Hepatocyte (in vitro differentiated cells): ENCODE results near the gene TTC23.

Experiments
- EZH2phosphoT487 ChIP-seq: fragments of 200-600 bp; sonication (generic); IDR thresholded peaks from one replicate; pipeline ENCODE4 v1.6.1; 2018; ENCODE audit warnings: antibody characterized with exemption, mild to moderate bottlenecking, low read depth, moderate library complexity; ENCODE audit not compliant: unreplicated experiment, severe bottlenecking
- TF ChIP-seq, protein P1 (sequence below): fragments of 200-600 bp; sonication (generic); IDR thresholded peaks from 2 replicates; pipeline ENCODE4 v1.5.1; 2016; ENCODE audit warnings: antibody characterized with exemption, mild to moderate bottlenecking; ENCODE audit not compliant: poor library complexity

GRCh38 chr15:99129644-99130043 is 119.7 kb downstream of the TTC23 start:
- TF ChIP-seq, protein P1, sequence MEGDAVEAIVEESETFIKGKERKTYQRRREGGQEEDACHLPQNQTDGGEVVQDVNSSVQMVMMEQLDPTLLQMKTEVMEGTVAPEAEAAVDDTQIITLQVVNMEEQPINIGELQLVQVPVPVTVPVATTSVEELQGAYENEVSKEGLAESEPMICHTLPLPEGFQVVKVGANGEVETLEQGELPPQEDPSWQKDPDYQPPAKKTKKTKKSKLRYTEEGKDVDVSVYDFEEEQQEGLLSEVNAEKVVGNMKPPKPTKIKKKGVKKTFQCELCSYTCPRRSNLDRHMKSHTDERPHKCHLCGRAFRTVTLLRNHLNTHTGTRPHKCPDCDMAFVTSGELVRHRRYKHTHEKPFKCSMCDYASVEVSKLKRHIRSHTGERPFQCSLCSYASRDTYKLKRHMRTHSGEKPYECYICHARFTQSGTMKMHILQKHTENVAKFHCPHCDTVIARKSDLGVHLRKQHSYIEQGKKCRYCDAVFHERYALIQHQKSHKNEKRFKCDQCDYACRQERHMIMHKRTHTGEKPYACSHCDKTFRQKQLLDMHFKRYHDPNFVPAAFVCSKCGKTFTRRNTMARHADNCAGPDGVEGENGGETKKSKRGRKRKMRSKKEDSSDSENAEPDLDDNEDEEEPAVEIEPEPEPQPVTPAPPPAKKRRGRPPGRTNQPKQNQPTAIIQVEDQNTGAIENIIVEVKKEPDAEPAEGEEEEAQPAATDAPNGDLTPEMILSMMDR, result no peak
- TF ChIP-seq EZH2phosphoT487, result no peak
